ENCODE data around the gene RNU1-3. TPM values are rescaled to one million over a fixed set of nuclear protein-coding genes. Genes with fewer than 3 reads are reported as not detected.
"Not testable (repeated sequence)": the region's sequence is repeated elsewhere in the genome, so short reads cannot be mapped to it uniquely, and the experiment has no call there.

Gene RNU1-3
- total and polyA plus RNA-seq, 4 donors = 7,231 to 8,154 TPM; not detected in 2

DNA sequence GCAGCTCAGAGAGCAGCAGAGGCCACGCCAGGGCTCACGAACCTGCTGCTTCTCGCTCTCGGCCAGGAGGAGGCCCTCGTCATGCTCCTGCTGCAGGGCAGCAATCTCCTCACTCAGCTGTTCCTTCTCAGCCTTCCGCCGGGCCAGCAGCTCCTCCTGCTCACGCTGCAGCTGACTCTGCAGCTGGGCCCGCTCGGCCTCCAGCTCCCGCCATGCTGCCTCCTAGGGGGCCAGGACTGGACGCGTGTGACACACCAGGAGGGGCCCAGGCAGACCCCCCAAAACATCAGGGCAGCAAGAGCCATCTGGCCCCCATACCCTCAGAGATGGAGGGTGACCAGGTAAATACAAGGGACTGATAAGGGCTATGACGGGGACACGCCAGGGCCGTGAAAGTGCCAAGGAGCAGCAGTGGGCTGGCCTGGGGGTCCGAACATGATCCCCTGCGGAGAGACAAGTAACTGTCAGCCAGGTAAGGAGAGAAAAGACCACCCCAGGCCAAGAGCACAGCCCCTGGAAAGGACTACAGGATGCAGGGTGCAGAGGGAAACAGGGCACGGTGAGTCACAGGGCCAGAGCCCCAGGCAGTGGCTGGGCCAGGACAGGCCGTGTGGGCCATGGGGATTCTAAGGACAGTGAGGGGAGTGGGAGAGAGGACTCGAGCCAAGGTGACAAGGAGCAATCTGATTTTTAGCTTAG is 46.8 kb downstream of the RNU1-3 start:
- not testable (repeated sequence) for H3K27ac ChIP-seq (ENCODE audit: low read depth in 1 of 2, low read length in 2 of 2); H3K4me1 ChIP-seq (ENCODE audit: control insufficient read depth in 1 of 2, insufficient read depth in 2 of 2, low read length in 2 of 2); H3K4me3 ChIP-seq (ENCODE audit: low read length in 2 of 2); ATAC-seq (ENCODE audit: low FRiP score); H3K36me3 ChIP-seq (ENCODE audit: control insufficient read depth in 1 of 2, insufficient read depth in 2 of 2, low read length in 1 of 2); H3K9me3 ChIP-seq (ENCODE audit: control insufficient read depth, low read length); H3K27me3 ChIP-seq (ENCODE audit: control insufficient read depth in 1 of 2, insufficient read depth in 2 of 2, low read length in 1 of 2)
- peak; percentile 51 to 84 for DNase-seq
- WGBS, 2 donors = 86 to 90% methylated on average over 21 of the region's 21 CpGs
- intact Hi-C loops (cut with DNase I) = loop anchor here in 1 of 2 donors (5.0 to 10.0 kb wide), 2 partner anchors 305 to 327 kb away; partner anchors contain the start of gene CROCC

DNA sequence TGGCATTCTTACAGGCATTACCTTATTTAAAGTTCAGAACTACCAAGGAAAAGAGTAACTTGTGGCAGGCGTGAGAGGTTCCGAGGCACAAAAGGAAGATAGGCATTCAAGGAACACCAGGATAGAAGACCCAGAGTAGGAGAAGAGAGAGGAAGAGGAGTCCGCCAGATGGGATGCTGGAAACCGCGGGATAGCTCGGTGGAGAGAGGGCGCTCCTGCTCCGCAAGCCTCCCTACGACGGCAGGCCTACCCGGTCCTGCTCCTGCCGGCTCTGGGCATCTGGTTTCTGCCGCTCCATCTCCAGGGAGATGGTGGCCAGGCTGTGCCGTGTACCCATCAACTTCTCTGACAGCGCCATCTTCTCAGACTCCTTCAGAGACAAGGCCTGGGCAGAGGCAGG is 48.0 kb downstream of the RNU1-3 start:
- Histone ChIP-seq H3K27ac (ENCODE audit: low read depth in 1 of 2, low read length in 2 of 2) (no peak overlapping the region), H3K27me3 (ENCODE audit: control insufficient read depth in 1 of 2, insufficient read depth in 2 of 2, low read length in 1 of 2) (no peaks in the 10 kb centered on the region), H3K9me3 (ENCODE audit: control insufficient read depth, low read length) (no peaks in the 10 kb centered on the region), H3K4me1 (ENCODE audit: control insufficient read depth in 1 of 2, insufficient read depth in 2 of 2, low read length in 2 of 2) (no peaks in the 10 kb centered on the region), H3K4me3 (ENCODE audit: low read length in 2 of 2) (no peak overlapping the region), H3K36me3 (ENCODE audit: control insufficient read depth in 1 of 2, insufficient read depth in 2 of 2, low read length in 1 of 2) (no peaks in the 10 kb centered on the region)
- intact Hi-C loops (cut with DNase I) = loop anchor here in 1 of 2 donors (10.0 kb wide), 1 partner anchor 306 kb away; the partner anchor contains the start of gene CROCC
- 73 to 76% methylated on average over 15 of the region's 15 CpGs for WGBS, 2 donors
- ATAC-seq (ENCODE audit: low FRiP score) (no peak), DNase-seq (peak; percentile 44 to 86)

DNA sequence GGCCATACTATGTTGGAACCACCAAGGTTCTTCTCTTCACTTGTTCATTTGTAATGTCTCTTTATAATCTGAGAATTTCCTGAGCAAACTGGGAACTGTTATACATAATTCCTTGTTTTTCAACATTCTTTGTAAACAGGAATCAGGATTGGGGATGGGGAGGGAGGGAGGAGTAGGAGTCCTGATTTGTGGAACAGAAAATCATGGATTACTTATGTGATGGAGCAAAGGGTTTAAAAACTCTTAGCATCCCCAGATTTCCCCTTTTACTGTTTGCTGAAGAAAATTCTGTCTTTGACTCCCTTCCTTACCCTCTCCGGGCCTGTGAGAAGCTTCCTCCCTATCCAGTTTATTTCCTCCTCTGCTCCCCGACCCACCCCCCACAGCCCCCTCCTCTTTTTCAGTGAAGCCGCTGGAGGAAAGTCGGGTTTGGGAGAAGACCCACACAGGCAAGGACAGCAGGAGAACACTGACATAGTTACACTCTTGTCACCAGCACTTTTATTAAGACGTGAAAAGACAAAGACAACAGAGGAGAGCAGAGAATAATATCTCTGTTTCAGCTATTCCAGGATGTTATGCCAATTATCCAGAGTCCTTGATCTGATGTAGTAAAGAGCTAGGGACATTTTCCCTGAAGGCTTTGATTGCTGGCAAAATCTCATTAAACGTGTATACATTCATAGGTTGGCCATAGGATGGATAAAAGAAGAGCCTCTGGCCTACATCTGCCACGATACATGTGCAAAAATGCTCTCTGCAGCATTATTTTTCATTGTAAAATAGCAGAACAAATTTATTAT is 48.8 kb downstream of the RNU1-3 start:
- DNase-seq = peak in 1 of 2 donors; percentile 45
- WGBS, 2 donors = 65 to 71% methylated on average over 7 of the region's 7 CpGs
- ATAC-seq (ENCODE audit: low FRiP score) = no peak

DNA sequence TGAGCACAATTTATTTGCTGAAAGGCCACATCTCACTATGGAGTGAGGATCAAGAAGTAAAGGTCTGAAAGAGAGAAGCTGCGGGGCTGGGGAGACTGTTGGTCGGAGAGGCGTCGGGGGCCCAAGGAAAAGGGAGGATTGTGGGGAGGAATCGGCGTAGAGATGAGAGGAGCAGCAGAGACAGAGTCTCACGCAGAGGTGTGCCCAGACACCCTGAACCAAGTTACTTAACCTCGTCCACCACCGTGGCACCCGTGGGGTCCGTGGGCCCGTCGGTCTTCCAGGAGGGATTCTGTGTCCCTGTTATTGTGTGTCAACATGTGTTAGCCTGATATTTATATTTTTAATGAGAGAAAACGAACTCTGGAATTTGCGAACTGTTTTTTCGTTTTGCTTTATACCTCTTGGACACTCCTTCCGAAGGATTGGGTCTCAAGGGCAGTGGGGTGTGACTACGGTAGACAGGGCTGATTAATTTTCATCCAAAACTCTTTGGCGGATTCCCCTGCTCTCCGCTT is 49.6 kb downstream of the RNU1-3 start:
- intact Hi-C loops (cut with DNase I) = loop anchor here in 1 of 2 donors (10.0 kb wide), 1 partner anchor 308 kb away; the partner anchor contains the start of gene CROCC
- DNase-seq = peak; percentile 45 to 83
- Histone ChIP-seq H3K27ac (ENCODE audit: low read depth in 1 of 2, low read length in 2 of 2) (no peak overlapping the region), H3K36me3 (ENCODE audit: control insufficient read depth in 1 of 2, insufficient read depth in 2 of 2, low read length in 1 of 2) (no peaks in the 10 kb centered on the region), H3K27me3 (ENCODE audit: control insufficient read depth in 1 of 2, insufficient read depth in 2 of 2, low read length in 1 of 2) (no peaks in the 10 kb centered on the region), H3K4me3 (ENCODE audit: low read length in 2 of 2) (no peak overlapping the region), H3K4me1 (ENCODE audit: control insufficient read depth in 1 of 2, insufficient read depth in 2 of 2, low read length in 2 of 2) (no peaks in the 10 kb centered on the region), H3K9me3 (ENCODE audit: control insufficient read depth, low read length) (no peaks in the 10 kb centered on the region)
- 86 to 89% methylated on average over 20 of the region's 20 CpGs for WGBS, 2 donors
- no peak for ATAC-seq (ENCODE audit: low FRiP score)

More for the DNA sequence above, 48.8 kb downstream of the RNU1-3 start:
- no peaks in the 10 kb centered on the region for H3K9me3 ChIP-seq (ENCODE audit: control insufficient read depth, low read length)
- intact Hi-C loops (cut with DNase I) = loop anchor here in 1 of 2 donors (10.0 kb wide), 1 partner anchor 307 kb away; the partner anchor contains the start of gene CROCC
- no peak overlapping the region for H3K4me3 ChIP-seq (ENCODE audit: low read length in 2 of 2)
- H3K4me1 ChIP-seq (ENCODE audit: control insufficient read depth in 1 of 2, insufficient read depth in 2 of 2, low read length in 2 of 2) = no peaks in the 10 kb centered on the region
- H3K36me3 ChIP-seq (ENCODE audit: control insufficient read depth in 1 of 2, insufficient read depth in 2 of 2, low read length in 1 of 2) = no peaks in the 10 kb centered on the region
- no peaks in the 10 kb centered on the region for H3K27me3 ChIP-seq (ENCODE audit: control insufficient read depth in 1 of 2, insufficient read depth in 2 of 2, low read length in 1 of 2)
- no peak overlapping the region for H3K27ac ChIP-seq (ENCODE audit: low read depth in 1 of 2, low read length in 2 of 2)

Other genes with a start within 250 kb of the RNU1-3 start
- not detected for gene SPATA21, start 229.5 kb downstream of the RNU1-3 start, total RNA-seq
- under 1 TPM; 0.33 to 0.38 TPM for gene SPATA21, start 229.5 kb downstream of the RNU1-3 start, polyA plus RNA-seq
- 10 to 100 TPM; 38.1 to 60.4 TPM for gene NECAP2, start 226.2 kb downstream of the RNU1-3 start, total RNA-seq
- gene NECAP2, start 226.2 kb downstream of the RNU1-3 start, polyA plus RNA-seq = 10 to 100 TPM; 37.5 to 38.1 TPM
- 1,000 to 10,000 TPM; 7,231 to 8,154 TPM for gene RNU1-1, start 152.7 kb downstream of the RNU1-3 start, total RNA-seq
- gene RNU1-1, start 152.7 kb downstream of the RNU1-3 start, polyA plus RNA-seq = not detected
- gene NBPF1, start 53.4 kb downstream of the RNU1-3 start, total RNA-seq = 10 to 100 TPM; 15.5 to 55.0 TPM
- 1 to 10 TPM; 7.9 to 9.6 TPM for gene NBPF1, start 53.4 kb downstream of the RNU1-3 start, polyA plus RNA-seq
- gene RNU1-4, start 73.6 kb upstream of the RNU1-3 start, total RNA-seq = 1,000 to 10,000 TPM; 7,231 to 8,154 TPM
- gene RNU1-4, start 73.6 kb upstream of the RNU1-3 start, polyA plus RNA-seq = not detected
- 1,000 to 10,000 TPM; 7,231 to 8,154 TPM for gene RNU1-2, start 229.0 kb upstream of the RNU1-3 start, total RNA-seq
- gene RNU1-2, start 229.0 kb upstream of the RNU1-3 start, polyA plus RNA-seq = not detected